IPS-NIHi7 (cell line): ENCODE results near the gene FAM180A.
A peak's percentile ranks its signal among the peaks of the same experiment; 100 is the strongest.
"Not testable (repeated sequence)": the region's sequence is repeated elsewhere in the genome, so short reads cannot be mapped to it uniquely, and the experiment has no call there.

Experiments
- DNase-seq: peaks from one replicate; pipeline ENCODE4 v3.0.0; 2012; ENCODE audit warnings: mixed read lengths; ENCODE audit errors: extremely low spot score

The FAM180A gene

GRCh38 chr7:135741905-135742304, 6.7 kb downstream of the FAM180A start:
- DNase-seq, result no peak

- no peak for DNase-seq
These were observed 7.7 kb downstream of the FAM180A start for GRCh38 chr7:135740889-135741288.

- DNase-seq, result not testable (repeated sequence)
These were observed 11.3 kb downstream of the FAM180A start for GRCh38 chr7:135737306-135737647.

- no peak for DNase-seq
These were observed 11.9 kb downstream of the FAM180A start for GRCh38 chr7:135736586-135737305.

- DNase-seq, result no peak
These were observed 14.3 kb downstream of the FAM180A start for GRCh38 chr7:135734343-135734689.

- DNase-seq, result no peak
These were observed 14.8 kb downstream of the FAM180A start for GRCh38 chr7:135733603-135734342.

- no peak for DNase-seq
These were observed 17.5 kb downstream of the FAM180A start for GRCh38 chr7:135731131-135731530.

- DNase-seq, result no peak
These were observed 19.4 kb downstream of the FAM180A start for GRCh38 chr7:135729230-135729629.

GRCh38 chr7:135728136-135728669, 20.4 kb downstream of the FAM180A start, which contains the start of gene SLC13A4:
Gene SLC13A4 (minus strand): TSS chr7:135728186. CDS start chr7:135727496, 690 bp downstream.
- peak; percentile 93 for DNase-seq

GRCh38 chr7:135726911-135727673, 21.5 kb downstream of the FAM180A start:
- no peak for DNase-seq

GRCh38 chr7:135726276-135726788, 22.3 kb downstream of the FAM180A start:
- no peak for DNase-seq

GRCh38 chr7:135723411-135723810, 25.2 kb downstream of the FAM180A start:
- DNase-seq, result no peak

GRCh38 chr7:135721198-135721820, 27.3 kb downstream of the FAM180A start:
- no peak for DNase-seq

- no peak for DNase-seq
These were observed 28.9 kb downstream of the FAM180A start for GRCh38 chr7:135719688-135720087.

GRCh38 chr7:135718794-135719437, 29.7 kb downstream of the FAM180A start:
- DNase-seq, result no peak

GRCh38 chr7:135718219-135718618, 30.4 kb downstream of the FAM180A start:
- no peak for DNase-seq

- DNase-seq, result no peak
These were observed 30.9 kb downstream of the FAM180A start for GRCh38 chr7:135717693-135718092.

- no peak for DNase-seq
These were observed 31.9 kb downstream of the FAM180A start for GRCh38 chr7:135716677-135717238.

- no peak for DNase-seq
These were observed 32.9 kb downstream of the FAM180A start for GRCh38 chr7:135715673-135716072.

- DNase-seq, result no peak
These were observed 33.5 kb downstream of the FAM180A start for GRCh38 chr7:135715055-135715522.
